Renal cortex interstitium (tissue), 11 donors: ENCODE measurements around the gene SLC34A3. TPM values are rescaled to one million over a fixed set of nuclear protein-coding genes. Genes with fewer than 3 reads are reported as not detected.
A peak's percentile ranks its signal among the peaks of the same experiment; 100 is the strongest.

Source experiments
- DNase-seq, 11 donors: peaks; one replicate each; pipeline ENCODE4 v3.0.0-alpha.2; 2013; ENCODE audit warnings: low read depth in 9 of 11, low spot score in 4 of 11; ENCODE audit errors: extremely low read depth in 1 of 11
- polyA plus RNA-seq, 3 donors: library from polyadenylated mRNA; unstranded; fragments of 120-200 nt; gene quantifications; one replicate each; pipeline ENCODE4 v1.2.1, GENCODE V29; 2013; ENCODE audit not compliant: insufficient read length in 3 of 3

Gene SLC34A3
- polyA plus RNA-seq, 3 donors, result 5.0 to 13.8 (median 11.6) TPM

DNA sequence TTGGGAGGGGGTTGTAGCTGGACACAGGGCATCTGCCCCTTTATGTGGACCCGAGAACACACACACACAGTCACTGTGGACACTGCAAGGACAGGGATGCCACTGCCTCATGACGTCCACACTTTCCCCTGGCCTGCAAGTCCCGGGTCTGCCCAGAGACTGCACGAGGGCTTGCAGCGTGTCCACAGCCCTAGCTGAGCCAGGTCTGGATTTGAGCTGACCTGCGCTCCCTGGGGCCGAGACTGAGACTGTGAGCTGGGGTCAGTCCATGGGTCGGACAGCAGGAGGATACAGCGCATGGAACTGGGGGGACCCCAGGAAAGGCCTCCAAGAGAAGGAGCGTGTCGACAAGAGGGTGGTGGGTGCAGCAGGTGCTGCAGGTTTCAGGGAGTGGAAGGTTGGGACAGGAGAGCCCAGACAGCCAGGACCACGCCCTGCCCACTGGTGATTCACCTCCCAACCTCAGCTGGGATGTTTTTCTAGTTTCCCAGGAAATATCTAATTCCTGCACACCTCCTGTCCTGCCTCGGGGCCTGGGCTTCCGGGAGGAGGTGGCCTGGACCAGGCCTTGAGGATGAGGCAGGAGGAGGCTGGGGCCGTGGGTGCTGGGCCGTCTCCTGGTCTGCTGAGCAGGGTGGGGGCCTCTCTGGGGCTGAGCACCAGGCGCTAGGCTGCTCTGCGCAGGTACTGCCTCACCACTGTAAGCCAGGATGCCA is 4.2 kb upstream of the SLC34A3 start:
- no peak for DNase-seq

DNA sequence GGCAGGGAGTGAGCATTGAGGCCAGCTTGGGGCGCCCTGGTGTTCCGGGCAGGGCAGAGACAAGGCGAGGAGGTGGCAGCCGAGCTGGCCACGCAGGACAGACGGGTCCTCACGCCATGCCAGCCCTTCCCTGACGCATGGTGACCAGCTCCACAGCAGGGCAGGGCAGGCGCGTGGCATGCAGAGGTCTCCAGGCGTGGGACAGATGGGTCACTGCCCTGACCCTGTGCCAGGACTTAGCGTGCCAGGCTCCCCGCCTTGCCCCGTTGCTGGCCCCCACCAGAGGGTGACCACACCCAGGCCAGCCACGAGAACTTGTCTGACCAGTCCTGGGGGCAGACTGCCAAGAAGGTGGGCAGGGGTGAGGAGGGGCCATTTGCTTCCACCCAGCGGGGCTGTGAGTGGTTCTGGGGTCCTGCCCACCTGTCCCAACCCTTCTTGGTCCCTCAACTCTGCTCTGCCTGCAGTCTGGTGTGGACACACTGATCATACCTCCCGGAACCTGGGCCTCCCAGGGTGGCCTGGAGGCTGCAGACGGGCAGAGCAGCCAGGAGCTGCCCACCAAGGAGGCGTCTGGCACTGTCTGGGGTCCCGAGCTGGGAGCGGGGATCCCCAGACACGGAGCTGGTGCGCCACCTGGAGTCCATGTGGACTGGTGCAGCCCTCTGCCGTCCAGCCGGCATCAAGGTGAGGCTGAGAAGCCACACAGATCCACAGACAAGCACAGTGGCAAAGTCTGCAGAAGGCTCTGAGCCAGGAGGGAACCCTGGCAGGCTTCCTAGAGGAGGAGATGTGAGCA is 3.4 kb upstream of the SLC34A3 start, which contains the start of gene RNF224:
TSS of gene RNF224 (plus strand) at position 449 of the 799 bp plus-strand sequence. CDS start 834 bp downstream, outside the sequence.
- peak in 8 of 11 donors; percentile 56 to 76 (median 64) for DNase-seq

DNA sequence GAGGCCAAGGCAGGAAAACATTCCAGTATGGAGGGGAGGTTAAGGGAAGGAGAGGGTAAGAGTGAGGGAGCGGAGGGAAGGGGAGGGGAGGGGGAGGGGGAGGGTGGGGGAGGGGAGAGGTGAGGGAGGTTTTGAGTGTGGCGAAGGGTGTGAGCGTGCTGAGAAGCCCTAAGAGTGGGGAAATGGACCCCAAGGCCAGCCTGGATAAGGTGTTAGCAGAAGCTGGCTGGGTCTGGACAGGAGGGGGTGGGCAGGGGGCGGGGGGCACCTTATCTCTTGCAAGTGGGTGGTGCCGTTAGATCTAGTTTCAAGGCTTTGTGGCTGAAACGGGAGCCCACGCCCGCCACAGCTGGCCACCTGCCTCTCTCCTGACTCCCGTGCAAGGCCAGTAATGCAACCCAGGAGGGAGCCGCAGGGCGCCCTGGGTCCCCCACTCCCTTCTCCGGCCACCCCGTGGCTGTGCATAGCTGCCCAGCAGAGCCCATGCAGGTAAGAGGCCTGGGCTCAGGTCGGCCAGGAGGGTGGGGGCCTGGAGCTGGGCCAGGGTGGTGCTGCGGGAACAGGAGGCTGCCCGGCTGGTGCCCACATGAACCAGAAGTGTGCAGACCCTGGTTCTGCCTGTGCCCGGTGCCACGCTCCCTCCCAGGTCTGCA is 2.7 kb upstream of the SLC34A3 start:
- DNase-seq, result no peak

DNA sequence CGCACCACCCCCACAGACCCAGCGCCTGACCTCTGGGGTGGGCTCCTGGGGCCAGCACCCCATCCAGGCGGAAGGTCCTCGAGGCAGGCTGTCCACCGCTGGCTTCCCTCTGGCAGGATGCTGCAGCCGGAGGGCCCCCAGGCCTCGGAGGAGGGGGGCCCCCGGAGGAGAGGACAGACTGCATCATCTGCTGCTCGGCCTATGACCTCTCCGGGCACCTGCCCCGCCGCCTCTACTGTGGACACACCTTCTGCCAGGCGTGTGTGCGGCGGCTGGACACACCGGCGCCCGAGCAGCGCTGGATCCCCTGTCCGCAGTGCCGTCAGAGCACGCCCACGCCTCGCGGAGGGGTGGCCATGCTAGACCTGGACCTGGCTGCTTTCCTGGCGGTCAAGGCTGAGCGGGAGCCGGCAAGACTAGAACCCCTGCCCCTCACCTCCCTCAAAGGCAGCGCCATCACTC is 2.2 kb upstream of the SLC34A3 start:
- DNase-seq, result no peak

DNA sequence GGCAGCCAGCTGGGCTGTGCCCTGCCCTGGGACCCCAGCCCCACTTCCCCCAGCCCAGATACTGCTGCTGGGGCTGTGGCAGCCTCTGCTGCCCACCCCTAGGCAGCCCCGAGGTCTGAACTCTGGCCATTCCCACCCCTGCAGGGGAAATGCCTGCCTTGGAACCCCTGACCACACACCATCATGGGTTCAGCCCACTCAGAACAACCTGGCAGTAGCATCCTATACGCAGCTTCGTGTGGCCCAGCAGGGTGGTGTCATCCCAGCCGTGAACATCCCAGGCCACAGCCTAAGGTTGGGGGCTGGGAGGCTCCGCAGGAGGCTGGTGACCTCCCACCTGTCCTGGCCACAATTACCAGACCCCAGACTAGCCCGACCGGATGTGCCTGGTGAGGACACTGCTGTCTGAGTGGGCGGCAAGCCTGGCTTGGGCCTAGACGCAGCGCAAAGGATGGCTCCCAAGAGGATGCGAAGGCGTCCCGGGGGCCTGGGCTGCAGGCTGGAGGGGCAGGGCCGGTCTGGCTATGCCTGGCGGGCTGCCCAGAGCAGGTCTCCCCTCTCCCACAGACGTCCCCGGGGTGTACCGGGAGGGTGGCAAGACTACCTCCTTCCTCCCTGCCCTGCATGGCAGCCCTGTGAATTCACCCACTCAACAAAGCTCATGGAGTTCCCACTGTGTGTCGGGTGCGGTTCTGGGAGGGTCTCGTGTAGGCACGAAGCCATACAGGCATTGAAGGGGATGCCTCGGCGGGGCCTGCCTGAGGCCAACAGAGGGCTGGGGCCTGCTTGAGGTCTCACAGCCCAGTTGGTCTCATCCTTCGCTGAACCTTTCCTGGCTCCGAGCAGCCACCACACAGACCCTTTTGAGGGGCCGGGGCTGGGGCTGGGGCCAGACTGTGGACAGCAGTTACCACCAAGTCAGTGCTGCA is 1.5 kb upstream of the SLC34A3 start:
- DNase-seq, result no peak

DNA sequence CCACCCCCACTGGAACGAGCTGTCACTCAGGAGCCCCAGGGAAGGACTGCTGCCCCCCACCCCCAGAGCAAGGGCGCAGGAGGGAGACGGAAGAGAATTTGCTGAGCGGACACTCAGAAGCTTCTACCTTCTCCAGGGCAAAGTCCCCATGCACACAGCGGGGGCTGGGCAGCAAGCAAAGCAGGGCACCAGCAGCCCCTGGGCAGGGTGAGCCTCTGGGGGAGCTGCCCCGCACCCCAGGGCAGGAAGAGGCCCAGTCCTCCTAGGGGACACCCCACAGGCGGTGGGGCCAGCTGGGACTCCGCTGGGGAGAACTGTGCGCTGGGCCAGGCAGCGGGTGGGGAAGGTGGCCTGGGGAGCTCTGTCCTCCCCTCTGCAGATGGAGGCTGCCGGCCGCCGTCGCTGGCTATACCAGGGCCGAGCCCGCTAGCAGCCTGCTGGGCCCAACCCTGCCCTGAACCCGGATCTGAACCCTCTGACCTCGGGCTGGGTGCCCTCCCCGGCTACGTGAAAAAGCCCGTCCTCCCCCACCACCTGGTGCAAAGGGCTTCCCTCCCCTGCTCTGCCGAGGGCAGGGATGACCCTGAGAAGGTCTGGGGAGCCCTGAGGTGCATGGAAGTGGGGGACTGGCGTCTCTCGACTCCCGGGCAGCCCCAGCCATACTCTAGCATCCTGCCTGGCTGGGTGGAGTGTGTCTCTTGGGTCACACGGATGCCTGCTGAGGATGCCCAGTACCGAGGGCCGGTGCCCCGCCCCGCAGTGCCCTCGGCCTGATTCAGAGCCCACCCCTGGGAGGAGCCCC is 597 bp upstream of the SLC34A3 start:
- DNase-seq, result no peak

DNA sequence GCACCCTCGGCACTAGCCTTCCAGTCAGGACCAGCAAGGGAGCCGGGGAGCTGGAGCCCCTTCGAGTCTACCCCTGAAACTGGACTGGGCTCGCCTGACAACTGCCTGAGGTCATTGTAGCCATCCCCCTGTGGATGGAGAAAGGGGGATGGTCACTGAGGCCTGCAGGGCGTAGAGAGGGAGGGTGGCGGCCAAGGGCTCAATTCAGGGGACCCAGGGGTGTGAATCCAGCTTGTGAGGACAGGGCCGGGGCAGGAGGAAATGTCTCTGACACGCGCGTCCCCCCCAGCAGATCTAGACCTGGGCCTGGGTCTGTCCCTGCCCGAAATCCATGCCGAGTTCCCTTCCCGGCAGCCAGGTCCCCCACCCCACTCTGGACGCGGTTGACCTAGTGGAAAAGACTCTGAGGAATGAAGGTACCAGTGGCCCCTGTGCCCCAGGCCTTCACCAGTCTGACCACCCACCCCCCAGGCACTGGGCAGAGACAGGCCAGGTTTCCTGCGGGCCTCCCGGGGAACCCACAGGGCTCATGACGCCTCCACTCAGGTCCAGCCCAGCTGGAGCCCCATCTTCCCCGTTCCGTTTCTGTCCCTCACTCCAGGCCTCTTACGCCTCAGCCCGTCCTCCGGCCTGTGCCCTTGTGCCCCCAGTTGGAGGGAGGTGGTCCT is 805 bp downstream of the SLC34A3 start:
- no peak for DNase-seq

DNA sequence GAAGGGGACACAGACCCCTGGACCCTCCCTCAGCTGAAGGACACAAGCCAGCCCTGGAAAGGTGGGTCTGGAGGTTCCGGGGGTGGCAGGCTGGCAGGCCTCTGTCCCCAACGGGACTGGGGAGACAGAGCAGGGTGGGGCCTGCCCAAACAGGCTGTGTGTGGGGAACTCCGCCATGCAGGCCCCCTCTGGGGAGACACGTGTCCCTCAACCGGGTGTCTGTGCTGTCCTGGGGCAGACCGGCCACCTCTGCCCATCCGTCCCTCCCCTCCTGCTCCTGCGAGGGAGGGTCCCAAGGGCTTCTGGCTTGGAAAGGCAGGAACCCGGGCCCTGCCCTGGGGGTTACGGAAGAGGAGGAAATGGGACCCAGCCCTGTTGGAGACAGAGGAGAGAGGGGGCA is 1.4 kb downstream of the SLC34A3 start:
- no peak for DNase-seq

DNA sequence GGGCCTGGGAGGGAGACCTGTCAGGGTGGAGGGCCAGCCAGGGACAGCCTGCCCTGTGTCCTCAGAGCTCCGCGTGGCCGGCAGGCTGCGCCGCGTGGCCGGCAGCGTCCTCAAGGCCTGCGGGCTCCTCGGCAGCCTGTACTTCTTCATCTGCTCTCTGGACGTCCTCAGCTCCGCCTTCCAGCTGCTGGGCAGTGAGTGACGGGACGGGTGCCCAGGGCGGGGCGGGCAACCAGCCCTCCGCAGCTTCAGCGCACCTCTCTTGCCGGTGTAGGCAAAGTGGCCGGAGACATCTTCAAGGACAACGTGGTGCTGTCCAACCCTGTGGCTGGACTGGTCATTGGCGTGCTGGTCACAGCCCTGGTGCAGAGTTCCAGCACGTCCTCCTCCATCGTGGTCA is 1.8 kb downstream of the SLC34A3 start:
- DNase-seq, result no peak

DNA sequence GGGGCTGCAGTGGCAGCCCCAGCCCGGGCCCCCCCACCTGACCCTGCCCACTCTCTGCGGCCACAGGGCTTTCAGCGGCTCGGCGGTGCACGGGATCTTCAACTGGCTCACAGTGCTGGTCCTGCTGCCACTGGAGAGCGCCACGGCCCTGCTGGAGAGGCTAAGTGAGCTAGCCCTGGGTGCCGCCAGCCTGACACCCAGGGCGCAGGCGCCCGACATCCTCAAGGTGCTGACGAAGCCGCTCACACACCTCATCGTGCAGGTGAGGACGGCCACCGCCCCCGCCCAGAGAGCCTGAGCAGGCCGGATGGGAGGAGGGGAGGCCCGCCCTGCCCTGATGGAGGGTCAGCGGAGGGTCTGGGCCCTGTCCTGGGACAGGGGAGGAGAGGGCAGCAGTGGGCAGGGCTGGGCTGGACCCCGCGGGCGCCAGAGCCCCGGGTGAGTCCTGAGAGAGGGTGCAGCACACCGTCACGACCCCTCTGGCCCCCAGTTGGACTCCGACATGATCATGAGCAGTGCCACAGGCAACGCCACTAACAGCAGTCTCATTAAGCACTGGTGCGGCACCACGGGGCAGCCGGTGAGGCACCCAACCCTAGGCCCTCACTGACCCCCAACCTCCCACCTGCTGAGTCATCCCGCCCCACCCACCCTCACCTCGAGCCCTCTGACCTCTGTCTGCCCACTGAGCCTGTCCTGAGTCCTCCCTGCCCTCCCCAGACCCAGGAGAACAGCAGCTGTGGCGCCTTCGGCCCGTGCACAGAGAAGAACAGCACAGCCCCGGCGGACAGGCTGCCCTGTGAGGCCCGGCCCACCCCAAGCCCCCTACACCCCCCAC is 2.7 kb downstream of the SLC34A3 start:
- no peak for DNase-seq

DNA sequence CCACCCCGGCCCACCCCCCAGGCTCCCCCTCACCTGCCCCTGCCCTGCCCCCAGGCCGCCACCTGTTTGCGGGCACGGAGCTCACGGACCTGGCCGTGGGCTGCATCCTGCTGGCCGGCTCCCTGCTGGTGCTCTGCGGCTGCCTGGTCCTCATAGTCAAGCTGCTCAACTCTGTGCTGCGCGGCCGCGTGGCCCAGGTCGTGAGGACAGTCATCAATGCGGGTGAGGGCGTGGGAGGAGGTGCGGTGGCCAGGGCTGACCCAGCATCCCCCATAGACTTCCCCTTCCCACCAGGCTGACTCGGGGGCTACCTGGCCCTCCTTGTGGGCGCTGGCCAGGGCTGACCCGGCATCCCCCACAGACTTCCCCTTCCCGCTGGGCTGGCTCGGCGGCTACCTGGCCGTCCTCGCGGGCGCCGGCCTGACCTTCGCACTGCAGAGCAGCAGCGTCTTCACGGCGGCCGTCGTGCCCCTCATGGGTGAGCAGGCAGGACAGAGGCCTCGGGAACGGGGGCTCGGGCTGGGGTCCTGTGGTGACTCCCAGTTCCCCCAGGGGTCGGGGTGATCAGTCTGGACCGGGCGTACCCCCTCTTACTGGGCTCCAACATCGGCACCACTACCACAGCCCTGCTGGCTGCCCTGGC is 3.5 kb downstream of the SLC34A3 start:
- DNase-seq, result no peak

DNA sequence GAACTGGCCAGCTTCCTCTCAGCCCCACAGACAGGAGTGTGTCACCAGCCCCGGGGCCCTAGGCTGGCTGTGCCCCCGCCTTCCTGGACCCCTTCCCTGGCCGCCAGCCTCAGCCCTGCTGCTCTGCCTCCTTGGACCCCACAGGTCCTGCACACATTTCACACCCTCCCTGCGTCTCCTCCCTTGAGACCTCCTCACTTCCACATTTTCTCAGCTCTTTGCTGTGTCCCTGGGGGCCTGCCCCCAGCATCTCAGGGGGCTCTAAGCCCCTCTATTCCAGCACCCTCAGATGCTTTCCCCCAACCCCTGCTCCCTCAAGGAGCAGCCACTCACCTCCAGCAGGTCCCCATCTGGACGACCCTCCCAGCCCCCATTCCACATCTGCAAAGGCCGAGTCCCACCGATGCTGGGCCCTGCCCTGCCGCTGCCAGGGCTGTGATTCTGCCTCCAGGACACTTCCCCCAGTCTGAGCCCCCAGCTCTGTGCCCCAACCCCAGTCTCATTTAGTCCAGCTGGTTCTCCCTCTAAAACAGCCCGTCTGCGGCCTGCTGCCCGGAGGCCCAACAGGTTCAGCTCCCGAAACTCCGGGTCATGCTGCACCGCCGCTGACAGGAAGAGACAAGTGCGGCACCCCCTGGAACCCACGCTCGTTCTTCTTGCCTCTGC is 4.2 kb downstream of the SLC34A3 start:
- no peak for DNase-seq

DNA sequence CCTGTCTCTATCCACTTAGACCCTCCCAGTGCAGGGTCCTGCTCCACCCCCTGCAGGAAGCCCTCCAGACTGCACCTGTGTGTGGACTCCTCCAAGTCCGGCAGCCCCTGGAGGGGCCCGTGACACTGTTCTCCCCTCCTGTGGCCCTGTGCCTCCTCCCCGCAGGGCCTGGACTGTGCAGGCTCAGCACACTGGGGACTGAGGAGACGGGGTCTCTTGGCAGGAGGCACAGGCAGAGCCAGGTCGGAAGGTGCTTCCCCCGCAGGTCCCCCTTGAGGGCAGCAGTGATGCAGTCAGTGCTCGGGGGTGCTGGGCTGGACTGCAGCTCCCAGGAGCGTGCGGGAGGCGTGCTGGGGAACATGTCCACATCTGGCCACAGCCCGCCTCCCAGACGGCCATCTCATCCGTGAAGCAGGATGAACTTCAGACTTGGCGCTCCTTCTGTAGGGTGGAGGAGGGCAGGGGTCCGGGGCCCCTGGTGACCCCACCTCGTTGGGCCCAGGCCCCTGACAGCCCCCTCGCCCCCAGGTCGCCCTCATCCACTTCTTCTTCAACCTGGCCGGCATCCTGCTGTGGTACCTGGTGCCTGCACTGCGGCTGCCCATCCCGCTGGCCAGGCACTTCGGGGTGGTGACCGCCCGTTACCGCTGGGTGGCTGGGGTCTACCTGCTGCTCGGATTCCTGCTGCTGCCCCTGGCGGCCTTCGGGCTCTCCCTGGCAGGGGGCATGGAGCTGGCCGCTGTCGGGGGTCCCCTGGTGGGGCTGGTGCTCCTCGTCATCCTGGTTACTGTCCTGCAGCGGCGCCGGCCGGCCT is 4.9 kb downstream of the SLC34A3 start:
- DNase-seq, result no peak

DNA sequence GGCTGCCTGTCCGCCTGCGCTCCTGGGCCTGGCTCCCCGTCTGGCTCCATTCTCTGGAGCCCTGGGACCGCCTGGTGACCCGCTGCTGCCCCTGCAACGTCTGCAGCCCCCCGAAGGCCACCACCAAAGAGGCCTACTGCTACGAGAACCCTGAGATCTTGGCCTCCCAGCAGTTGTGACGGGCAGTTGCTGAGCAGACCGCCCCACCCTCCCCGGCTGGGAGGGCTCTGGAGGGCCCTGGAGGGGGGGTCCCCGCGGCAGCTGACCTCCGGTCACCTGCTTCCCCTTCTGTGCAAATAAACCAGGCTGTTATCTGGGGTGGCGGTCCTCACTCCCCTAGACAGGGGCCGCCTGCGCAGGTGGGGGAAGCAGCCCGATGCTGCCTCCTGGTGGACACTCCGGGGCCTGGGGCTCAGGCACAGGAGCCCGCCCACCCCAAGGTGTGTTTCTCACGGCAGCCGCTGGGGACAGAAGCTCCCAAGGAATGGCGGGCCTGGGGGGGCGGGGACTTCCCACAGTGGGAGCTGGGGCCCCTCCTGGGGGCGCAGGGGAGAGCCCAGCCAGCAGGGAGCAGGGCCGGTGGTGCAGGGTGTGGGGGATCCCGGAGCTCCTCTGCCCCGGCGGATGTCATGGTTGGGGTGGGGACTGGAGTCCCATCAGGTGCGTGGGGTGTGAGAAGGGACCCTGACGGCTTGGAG is 5.7 kb downstream of the SLC34A3 start:
- DNase-seq, result peak in 8 of 11 donors; percentile 59 to 86 (median 76)
